GM23248 (cell line): ENCODE results near the gene STRA8. TPM values are rescaled to one million over a fixed set of nuclear protein-coding genes. Genes with fewer than 3 reads are reported as not detected.

Experiments
- DNase-seq: peaks from one replicate; pipeline ENCODE4 v3.0.0-alpha.2; 2015
- H2AFZ ChIP-seq: fragments of 200-600 bp; sonication (generic); 2 replicates; pipeline ENCODE4 v1.6.1; 2016; ENCODE audit warnings: antibody characterized with exemption
- H3F3A ChIP-seq: fragments of 200-600 bp; sonication (generic); 2 replicates; pipeline ENCODE4 v1.6.1; 2016; ENCODE audit warnings: mild to moderate bottlenecking, antibody characterized with exemption, mixed run types; ENCODE audit not compliant: insufficient read depth
- H3K27ac ChIP-seq: fragments of 200-600 bp; sonication (generic); 2 replicates; pipeline ENCODE4 v1.5.1; 2016; ENCODE audit warnings: mild to moderate bottlenecking
- H3K27me3 ChIP-seq: fragments of 200-600 bp; sonication (generic); replicated peaks from 2 replicates; pipeline ENCODE4 v1.6.1; 2016; ENCODE audit warnings: mild to moderate bottlenecking; ENCODE audit not compliant: insufficient read depth
- H3K36me3 ChIP-seq: fragments of 200-600 bp; sonication (generic); 2 replicates; pipeline ENCODE4 v1.6.1; 2016; ENCODE audit warnings: low read depth, mild to moderate bottlenecking
- H3K4me1 ChIP-seq: fragments of 200-600 bp; sonication (generic); 2 replicates; pipeline ENCODE4 v1.6.1; 2016; ENCODE audit warnings: mild to moderate bottlenecking; ENCODE audit not compliant: insufficient read depth
- H3K4me2 ChIP-seq: fragments of 200-600 bp; sonication (generic); one replicate; pipeline ENCODE4 v1.6.1; 2016; ENCODE audit warnings: mild to moderate bottlenecking; ENCODE audit not compliant: unreplicated experiment
- H3K4me3 ChIP-seq: fragments of 200-600 bp; sonication (generic); 2 replicates; pipeline ENCODE4 v1.5.1; 2016; ENCODE audit warnings: mild to moderate bottlenecking
- H3K79me2 ChIP-seq: fragments of 200-600 bp; sonication (generic); 2 replicates; pipeline ENCODE4 v1.6.1; 2016; ENCODE audit warnings: mild to moderate bottlenecking; ENCODE audit not compliant: insufficient read depth
- H3K9ac ChIP-seq: fragments of 200-600 bp; sonication (generic); 2 replicates; pipeline ENCODE4 v1.6.1; 2016; ENCODE audit warnings: mild to moderate bottlenecking
- H3K9me2 ChIP-seq: fragments of 200-600 bp; sonication (generic); 2 replicates; pipeline ENCODE4 v1.6.1; 2016; ENCODE audit warnings: mixed run types, mild to moderate bottlenecking, moderate library complexity; ENCODE audit not compliant: insufficient read depth
- H3K9me3 ChIP-seq: fragments of 200-600 bp; sonication (generic); one replicate; pipeline ENCODE4 v1.6.1; 2017; ENCODE audit warnings: low read depth
- H4K20me1 ChIP-seq: fragments of 200-600 bp; sonication (generic); 2 replicates; pipeline ENCODE4 v1.6.0; 2016; ENCODE audit not compliant: insufficient read depth
- EZH2 ChIP-seq: fragments of 200-600 bp; sonication (generic); IDR thresholded peaks from 2 replicates; pipeline ENCODE4 v1.6.1; 2018; ENCODE audit warnings: antibody characterized with exemption, mild to moderate bottlenecking; ENCODE audit not compliant: insufficient read depth, poor library complexity, severe bottlenecking
- EZH2phosphoT487 ChIP-seq: fragments of 200-600 bp; sonication (generic); IDR thresholded peaks from 2 replicates; pipeline ENCODE4 v1.6.1; 2018; ENCODE audit warnings: antibody characterized with exemption, moderate library complexity, mild to moderate bottlenecking, low read depth; ENCODE audit not compliant: insufficient read depth
- WGBS, 2 experiments: methylation state at CpG; one replicate each; pipeline ENCODE4 v1.1.6; 2015 to 2017; ENCODE audit warnings: low lambda C conversion rate in 2 of 2, low coverage in 1 of 2; ENCODE audit errors: missing lambda C conversion rate in 2 of 2; 5-methylcytosine and 5-hydroxymethylcytosine counted together
- in situ Hi-C: fragments of 300-500 bp; cut with MboI; formaldehyde crosslinking; loops from 2 replicates; pipeline ENCODE4 v1.15.0; 2020
- polyA plus RNA-seq: library from polyadenylated mRNA; unstranded; fragments of >200 nt; fragmentation: Nextera tagmentation; extraction: Ambion mirVana; gene quantifications from 2 replicates; pipeline ENCODE4 v1.2.1, GENCODE V29; 2016
- total RNA-seq: library from RNA; depleted of rRNA; stranded (reverse); fragments of >200 nt; shearing (Covaris generic); gene quantifications from 2 replicates; pipeline ENCODE4 v1.2.3, GENCODE V29; 2014

STRA8 gene
- total and polyA plus RNA-seq, 2 experiments from 2014 or later = not detected

DNA sequence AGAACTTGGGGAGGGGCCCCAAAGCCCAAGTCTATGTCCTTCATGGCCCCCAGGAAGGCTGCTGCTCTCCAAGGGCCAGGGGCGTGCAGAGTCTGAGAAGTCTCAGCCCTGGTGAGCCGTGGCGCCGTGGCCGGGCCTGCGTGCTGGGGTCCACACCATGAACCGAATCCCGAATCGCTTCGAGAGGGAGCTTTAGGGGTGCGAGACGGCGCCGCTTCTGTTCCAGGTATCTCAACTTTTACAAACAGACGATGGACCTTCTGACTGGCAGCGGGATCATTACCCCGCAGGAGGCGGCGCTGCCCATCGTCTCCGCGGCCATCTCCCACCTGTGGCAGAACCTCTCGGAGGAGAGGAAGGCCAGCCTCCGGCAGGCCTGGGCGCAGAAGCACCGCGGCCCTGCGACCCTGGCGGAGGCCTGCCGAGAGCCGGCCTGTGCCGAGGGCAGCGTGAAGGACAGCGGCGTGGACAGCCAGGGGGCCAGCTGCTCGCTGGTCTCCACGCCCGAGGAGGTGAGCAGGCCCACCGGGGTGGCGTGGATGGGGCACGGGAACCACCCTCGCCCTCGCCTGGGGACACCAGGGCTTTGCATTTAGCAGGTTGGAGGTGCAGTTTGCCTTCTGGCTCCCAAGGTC, 12.7 kb downstream of the STRA8 start:
- Histone ChIP-seq H4K20me1 (no peaks in the 10 kb centered on the region), H3K4me2 (no peak overlapping the region), H3K27ac (no peak overlapping the region), H3K9ac (no peak overlapping the region), H3K27me3 (no peaks in the 10 kb centered on the region), H2AFZ (no peak overlapping the region), H3K4me1 (no peaks in the 10 kb centered on the region), H3K9me2 (no peaks in the 10 kb centered on the region), H3K9me3 (no peaks in the 10 kb centered on the region), H3K79me2 (no peaks in the 10 kb centered on the region), H3K4me3 (no peak overlapping the region), H3F3A (no peaks in the 10 kb centered on the region), H3K36me3 (no peaks in the 10 kb centered on the region)
- TF ChIP-seq EZH2 = no peak
- TF ChIP-seq EZH2phosphoT487 = no peak
- 91 to 92% methylated on average over 39 to 43 of the region's 43 CpGs for WGBS, 2 experiments
- in situ Hi-C loops = no loop called here
- no peak for DNase-seq

GRCh38 chr7:135247746-135248471, 14.3 kb downstream of the STRA8 start:
- Histone ChIP-seq H3K27ac (no peak overlapping the region), H3K27me3 (no peaks in the 10 kb centered on the region), H3K4me3 (no peak overlapping the region), H3K9me2 (no peaks in the 10 kb centered on the region), H3K9me3 (no peaks in the 10 kb centered on the region), H3K79me2 (no peaks in the 10 kb centered on the region), H3K4me1 (no peaks in the 10 kb centered on the region), H3F3A (no peaks in the 10 kb centered on the region), H3K9ac (no peak overlapping the region), H4K20me1 (no peaks in the 10 kb centered on the region), H3K4me2 (no peak overlapping the region), H3K36me3 (no peaks in the 10 kb centered on the region), H2AFZ (no peak overlapping the region)
- TF ChIP-seq EZH2phosphoT487 = no peak
- TF ChIP-seq EZH2 = no peak
- in situ Hi-C loops = no loop called here
- DNase-seq = no peak
- 86 to 91% methylated on average over 22 of the region's 22 CpGs for WGBS, 2 experiments

DNA sequence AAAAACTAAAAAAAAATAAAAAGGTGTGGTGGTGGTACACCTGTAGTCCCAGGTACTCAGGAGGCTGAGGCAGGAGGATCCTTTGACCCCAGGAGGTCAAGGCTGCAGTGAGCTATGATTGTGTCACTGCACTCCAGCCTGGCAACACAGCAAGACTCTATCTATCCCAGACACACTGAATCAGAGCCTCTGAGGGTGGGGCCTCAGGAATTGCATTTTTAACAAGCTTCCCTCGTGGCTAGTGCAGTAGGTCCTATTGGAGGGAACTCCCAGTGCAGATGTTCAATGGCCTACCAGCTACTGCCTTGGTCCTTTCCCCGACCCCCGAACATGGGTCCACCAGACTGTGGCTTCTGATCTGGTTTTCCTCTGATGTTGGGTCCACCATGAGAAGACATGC, 14.9 kb downstream of the STRA8 start:
- Histone ChIP-seq H3K9me3 (no peaks in the 10 kb centered on the region), H3K9ac (no peak overlapping the region), H3K79me2 (no peaks in the 10 kb centered on the region), H3K4me1 (peaks cover under 1% of the 10 kb centered on the region), H3K4me3 (no peak overlapping the region), H3K27me3 (no peaks in the 10 kb centered on the region), H3K27ac (no peak overlapping the region), H3F3A (peaks cover 6% of the 10 kb centered on the region), H3K4me2 (no peak overlapping the region), H3K36me3 (no peaks in the 10 kb centered on the region), H3K9me2 (no peaks in the 10 kb centered on the region), H2AFZ (no peak overlapping the region), H4K20me1 (no peaks in the 10 kb centered on the region)
- TF ChIP-seq EZH2 (no peak), EZH2phosphoT487 (no peak)
- WGBS, 2 experiments = 35 to 42% methylated on average over 3 of the region's 3 CpGs
- peak; percentile 31 for DNase-seq
- in situ Hi-C loops = no loop called here

GRCh38 chr7:135251496-135252391, 18.1 kb downstream of the STRA8 start:
- H3K36me3 ChIP-seq = no peaks in the 10 kb centered on the region
- H3K4me3 ChIP-seq = no peak overlapping the region
- H2AFZ ChIP-seq = no peak overlapping the region
- no peaks in the 10 kb centered on the region for H3K9me3 ChIP-seq
- H3F3A ChIP-seq = peaks cover 24% of the 10 kb centered on the region
- no peak overlapping the region for H3K27ac ChIP-seq
- no peak overlapping the region for H3K4me2 ChIP-seq
- TF ChIP-seq EZH2 (no peak), EZH2phosphoT487 (no peak)
- DNase-seq = no peak
- H3K79me2 ChIP-seq = no peaks in the 10 kb centered on the region
- H3K9me2 ChIP-seq = no peaks in the 10 kb centered on the region
- 86 to 88% methylated on average over 4 of the region's 4 CpGs for WGBS, 2 experiments
- no peaks in the 10 kb centered on the region for H4K20me1 ChIP-seq
- peaks cover 18% of the 10 kb centered on the region for H3K4me1 ChIP-seq
- H3K27me3 ChIP-seq = no peaks in the 10 kb centered on the region
- in situ Hi-C loops = no loop called here
- no peak overlapping the region for H3K9ac ChIP-seq
